HepG2 (cell line): ENCODE results near the gene AGPAT2. TPM values are rescaled to one million over a fixed set of nuclear protein-coding genes. Genes with fewer than 3 reads are reported as not detected.

Experiments
- FIP1L1 ChIP-seq: fragments of 200-400 bp; formaldehyde crosslinking; IDR thresholded peaks from 2 replicates; pipeline ENCODE4 v1.6.1; 2018; ENCODE audit warnings: low read depth, mild to moderate bottlenecking, low read length, moderate library complexity, borderline replicate concordance; ENCODE audit not compliant: insufficient read depth
- HMG20A ChIP-seq: IDR thresholded peaks from 2 replicates; pipeline ENCODE4 v1.6.1; 2016; ENCODE audit warnings: borderline replicate concordance
- KAT2B ChIP-seq: fragments of 150-350 bp; IDR thresholded peaks from 2 replicates; pipeline ENCODE4 v1.6.1; 2014; ENCODE audit warnings: low read depth, low read length, borderline replicate concordance
- KDM6A ChIP-seq: IDR thresholded peaks from 2 replicates; pipeline ENCODE4 v1.6.1; 2016; ENCODE audit warnings: low read depth
- RBM39 ChIP-seq: fragments of 200-400 bp; formaldehyde crosslinking; IDR thresholded peaks from one replicate; pipeline ENCODE4 v1.6.1; 2018; ENCODE audit warnings: antibody characterized with exemption, mild to moderate bottlenecking, low read depth, low read length; ENCODE audit not compliant: poor library complexity, severe bottlenecking
- SCMH1 ChIP-seq: sonication (generic); formaldehyde crosslinking; IDR thresholded peaks from 2 replicates; pipeline ENCODE4 v1.9.0; 2021; ENCODE audit warnings: missing genetic modification reagents, mild to moderate bottlenecking, borderline replicate concordance
- ZFP36 ChIP-seq: fragments of 150-350 bp; IDR thresholded peaks from 2 replicates; pipeline ENCODE4 v1.6.1; 2018; ENCODE audit warnings: borderline replicate concordance, low read length, low read depth; ENCODE audit not compliant: partially characterized antibody
- ZNF549 ChIP-seq: sonication (generic); formaldehyde crosslinking; IDR thresholded peaks from 2 replicates; pipeline ENCODE4 v1.5.0; 2020; ENCODE audit warnings: missing genetic modification reagents
- ZNF768 ChIP-seq: sonication (generic); formaldehyde crosslinking; IDR thresholded peaks from 2 replicates; pipeline ENCODE4 v1.4.0; 2020; ENCODE audit warnings: missing genetic modification reagents
- polyA plus RNA-seq, 8 experiments: library from polyadenylated mRNA; depleted of rRNA in 3 of 8; stranded (reverse) in 7 of 8; unstranded in 1 of 8; fragments of >200 nt; fragmentation: Illumina TruSeq in 4 of 8; extraction: Trizol in 4 of 8; gene quantifications; 2 replicates each; pipeline versions ENCODE4 v1.2.1 to v1.2.3, GENCODE V29; 2011 to 2016; ENCODE audit warnings: low read depth in 4 of 8, missing spikeins in 1 of 8, mixed read lengths in 1 of 8; ENCODE audit not compliant: insufficient read depth in 1 of 8
- total RNA-seq, 5 experiments: library from RNA; depleted of rRNA; stranded (reverse); fragments of >200 nt; fragmentation: Illumina TruSeq; extraction: Trizol; gene quantifications; 2 replicates each; pipeline ENCODE4 v1.2.3, GENCODE V29; 2016; ENCODE audit warnings: low read depth in 1 of 5
- TF ChIP-seq, protein P1 (sequence below): sonication (generic); formaldehyde crosslinking; IDR thresholded peaks from 2 replicates; pipeline ENCODE4 v1.4.0; 2020; ENCODE audit warnings: mild to moderate bottlenecking, missing genetic modification reagents
- TF ChIP-seq, protein P2 (sequence below): sonication (generic); formaldehyde crosslinking; IDR thresholded peaks from 2 replicates; pipeline ENCODE4 v1.5.1; 2020; ENCODE audit warnings: missing genetic modification reagents, mild to moderate bottlenecking, borderline replicate concordance
- TF ChIP-seq, protein P3 (sequence below): sonication (generic); formaldehyde crosslinking; IDR thresholded peaks from 2 replicates; pipeline ENCODE4 v1.5.1; 2020; ENCODE audit warnings: mild to moderate bottlenecking, moderate library complexity, missing genetic modification reagents
- TF ChIP-seq, protein P4 (sequence below): sonication (generic); formaldehyde crosslinking; IDR thresholded peaks from 2 replicates; pipeline ENCODE4 v1.5.0; 2020; ENCODE audit warnings: mild to moderate bottlenecking, missing genetic modification reagents
- TF ChIP-seq, protein P5 (sequence below): fragments of 450-650 bp; IDR thresholded peaks from 2 replicates; pipeline ENCODE4 v1.6.1; 2017
- TF ChIP-seq, protein P6 (sequence below): sonication (generic); formaldehyde crosslinking; IDR thresholded peaks from 2 replicates; pipeline ENCODE4 v1.4.0; 2020; ENCODE audit warnings: missing genetic modification reagents

Gene AGPAT2
- total and polyA plus RNA-seq, 2 of the 13 experiments (the other 11 are each of a cell fraction or from before 2014, with no cell fraction given) = 3.9 to 25.8 TPM

DNA sequence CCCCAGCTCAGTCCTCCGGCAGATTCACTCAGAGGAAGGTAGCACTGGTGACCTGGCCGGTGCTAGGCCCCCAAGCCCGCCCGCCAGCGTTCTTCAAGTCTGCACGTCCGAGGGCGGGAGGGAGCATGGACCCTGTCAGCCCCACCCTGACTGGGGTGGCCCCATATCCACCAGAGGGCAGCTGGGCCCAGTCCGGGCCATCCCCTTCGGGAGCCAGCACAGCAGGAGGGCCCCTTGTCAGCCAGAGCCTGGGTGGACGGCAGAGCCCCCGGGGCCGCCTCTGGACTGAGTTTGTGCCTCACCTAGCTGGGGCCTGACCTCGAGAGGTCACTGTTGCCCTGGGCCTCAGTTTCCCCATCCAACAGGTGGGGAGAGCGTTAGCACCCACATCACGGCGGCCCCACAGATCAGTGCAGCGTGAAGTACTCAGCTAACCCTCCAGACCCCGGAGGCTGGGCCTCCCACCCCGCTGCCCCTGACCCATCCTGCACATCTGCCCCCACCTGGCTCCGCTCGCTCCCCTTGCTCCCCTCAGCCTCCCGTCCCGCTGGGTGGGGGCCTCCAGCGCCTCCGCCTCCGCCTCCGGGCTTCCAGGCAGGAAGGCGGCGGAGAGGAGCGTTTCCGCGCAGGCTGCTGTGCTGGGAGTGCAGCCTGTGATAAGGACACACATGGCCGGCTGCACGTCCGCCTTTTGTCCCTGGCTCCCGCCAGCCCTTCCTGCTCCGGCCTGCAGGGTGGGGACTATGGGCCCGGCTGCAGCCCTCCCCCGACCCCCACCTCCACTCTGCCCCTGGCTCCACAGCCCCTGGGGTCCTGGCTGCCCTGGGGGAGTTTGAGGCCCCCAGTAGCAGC is 41.1 kb downstream of the AGPAT2 start (continued):
- TF ChIP-seq SCMH1 (CRISPR knock-in tag) (no peak), FIP1L1 (no peak), KAT2B (no peak), HMG20A (no peak), ZNF549 (CRISPR knock-in tag) (no peak), RBM39 (no peak), ZFP36 (no peak), ZNF768 (CRISPR knock-in tag) (peak; percentile 21; the same call in 1 of the 2 replicates), KDM6A (CRISPR knock-in tag) (no peak)
- TF ChIP-seq, protein P1, sequence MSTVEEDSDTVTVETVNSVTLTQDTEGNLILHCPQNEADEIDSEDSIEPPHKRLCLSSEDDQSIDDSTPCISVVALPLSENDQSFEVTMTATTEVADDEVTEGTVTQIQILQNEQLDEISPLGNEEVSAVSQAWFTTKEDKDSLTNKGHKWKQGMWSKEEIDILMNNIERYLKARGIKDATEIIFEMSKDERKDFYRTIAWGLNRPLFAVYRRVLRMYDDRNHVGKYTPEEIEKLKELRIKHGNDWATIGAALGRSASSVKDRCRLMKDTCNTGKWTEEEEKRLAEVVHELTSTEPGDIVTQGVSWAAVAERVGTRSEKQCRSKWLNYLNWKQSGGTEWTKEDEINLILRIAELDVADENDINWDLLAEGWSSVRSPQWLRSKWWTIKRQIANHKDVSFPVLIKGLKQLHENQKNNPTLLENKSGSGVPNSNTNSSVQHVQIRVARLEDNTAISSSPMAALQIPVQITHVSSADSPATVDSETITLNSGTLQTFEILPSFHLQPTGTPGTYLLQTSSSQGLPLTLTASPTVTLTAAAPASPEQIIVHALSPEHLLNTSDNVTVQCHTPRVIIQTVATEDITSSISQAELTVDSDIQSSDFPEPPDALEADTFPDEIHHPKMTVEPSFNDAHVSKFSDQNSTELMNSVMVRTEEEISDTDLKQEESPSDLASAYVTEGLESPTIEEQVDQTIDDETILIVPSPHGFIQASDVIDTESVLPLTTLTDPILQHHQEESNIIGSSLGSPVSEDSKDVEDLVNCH (CRISPR knock-in tag) = no peak
- TF ChIP-seq, protein P2, sequence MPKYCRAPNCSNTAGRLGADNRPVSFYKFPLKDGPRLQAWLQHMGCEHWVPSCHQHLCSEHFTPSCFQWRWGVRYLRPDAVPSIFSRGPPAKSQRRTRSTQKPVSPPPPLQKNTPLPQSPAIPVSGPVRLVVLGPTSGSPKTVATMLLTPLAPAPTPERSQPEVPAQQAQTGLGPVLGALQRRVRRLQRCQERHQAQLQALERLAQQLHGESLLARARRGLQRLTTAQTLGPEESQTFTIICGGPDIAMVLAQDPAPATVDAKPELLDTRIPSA (CRISPR knock-in tag) = no peak
- TF ChIP-seq, protein P3, sequence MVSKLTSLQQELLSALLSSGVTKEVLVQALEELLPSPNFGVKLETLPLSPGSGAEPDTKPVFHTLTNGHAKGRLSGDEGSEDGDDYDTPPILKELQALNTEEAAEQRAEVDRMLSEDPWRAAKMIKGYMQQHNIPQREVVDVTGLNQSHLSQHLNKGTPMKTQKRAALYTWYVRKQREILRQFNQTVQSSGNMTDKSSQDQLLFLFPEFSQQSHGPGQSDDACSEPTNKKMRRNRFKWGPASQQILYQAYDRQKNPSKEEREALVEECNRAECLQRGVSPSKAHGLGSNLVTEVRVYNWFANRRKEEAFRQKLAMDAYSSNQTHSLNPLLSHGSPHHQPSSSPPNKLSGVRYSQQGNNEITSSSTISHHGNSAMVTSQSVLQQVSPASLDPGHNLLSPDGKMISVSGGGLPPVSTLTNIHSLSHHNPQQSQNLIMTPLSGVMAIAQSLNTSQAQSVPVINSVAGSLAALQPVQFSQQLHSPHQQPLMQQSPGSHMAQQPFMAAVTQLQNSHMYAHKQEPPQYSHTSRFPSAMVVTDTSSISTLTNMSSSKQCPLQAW = peak; percentile 22; the same call in 1 of the 2 replicates
- TF ChIP-seq, protein P4, sequence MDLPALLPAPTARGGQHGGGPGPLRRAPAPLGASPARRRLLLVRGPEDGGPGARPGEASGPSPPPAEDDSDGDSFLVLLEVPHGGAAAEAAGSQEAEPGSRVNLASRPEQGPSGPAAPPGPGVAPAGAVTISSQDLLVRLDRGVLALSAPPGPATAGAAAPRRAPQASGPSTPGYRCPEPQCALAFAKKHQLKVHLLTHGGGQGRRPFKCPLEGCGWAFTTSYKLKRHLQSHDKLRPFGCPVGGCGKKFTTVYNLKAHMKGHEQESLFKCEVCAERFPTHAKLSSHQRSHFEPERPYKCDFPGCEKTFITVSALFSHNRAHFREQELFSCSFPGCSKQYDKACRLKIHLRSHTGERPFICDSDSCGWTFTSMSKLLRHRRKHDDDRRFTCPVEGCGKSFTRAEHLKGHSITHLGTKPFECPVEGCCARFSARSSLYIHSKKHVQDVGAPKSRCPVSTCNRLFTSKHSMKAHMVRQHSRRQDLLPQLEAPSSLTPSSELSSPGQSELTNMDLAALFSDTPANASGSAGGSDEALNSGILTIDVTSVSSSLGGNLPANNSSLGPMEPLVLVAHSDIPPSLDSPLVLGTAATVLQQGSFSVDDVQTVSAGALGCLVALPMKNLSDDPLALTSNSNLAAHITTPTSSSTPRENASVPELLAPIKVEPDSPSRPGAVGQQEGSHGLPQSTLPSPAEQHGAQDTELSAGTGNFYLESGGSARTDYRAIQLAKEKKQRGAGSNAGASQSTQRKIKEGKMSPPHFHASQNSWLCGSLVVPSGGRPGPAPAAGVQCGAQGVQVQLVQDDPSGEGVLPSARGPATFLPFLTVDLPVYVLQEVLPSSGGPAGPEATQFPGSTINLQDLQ (CRISPR knock-in tag) = no peak
- TF ChIP-seq, protein P5, sequence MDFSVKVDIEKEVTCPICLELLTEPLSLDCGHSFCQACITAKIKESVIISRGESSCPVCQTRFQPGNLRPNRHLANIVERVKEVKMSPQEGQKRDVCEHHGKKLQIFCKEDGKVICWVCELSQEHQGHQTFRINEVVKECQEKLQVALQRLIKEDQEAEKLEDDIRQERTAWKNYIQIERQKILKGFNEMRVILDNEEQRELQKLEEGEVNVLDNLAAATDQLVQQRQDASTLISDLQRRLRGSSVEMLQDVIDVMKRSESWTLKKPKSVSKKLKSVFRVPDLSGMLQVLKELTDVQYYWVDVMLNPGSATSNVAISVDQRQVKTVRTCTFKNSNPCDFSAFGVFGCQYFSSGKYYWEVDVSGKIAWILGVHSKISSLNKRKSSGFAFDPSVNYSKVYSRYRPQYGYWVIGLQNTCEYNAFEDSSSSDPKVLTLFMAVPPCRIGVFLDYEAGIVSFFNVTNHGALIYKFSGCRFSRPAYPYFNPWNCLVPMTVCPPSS = no peak
- TF ChIP-seq, protein P6, sequence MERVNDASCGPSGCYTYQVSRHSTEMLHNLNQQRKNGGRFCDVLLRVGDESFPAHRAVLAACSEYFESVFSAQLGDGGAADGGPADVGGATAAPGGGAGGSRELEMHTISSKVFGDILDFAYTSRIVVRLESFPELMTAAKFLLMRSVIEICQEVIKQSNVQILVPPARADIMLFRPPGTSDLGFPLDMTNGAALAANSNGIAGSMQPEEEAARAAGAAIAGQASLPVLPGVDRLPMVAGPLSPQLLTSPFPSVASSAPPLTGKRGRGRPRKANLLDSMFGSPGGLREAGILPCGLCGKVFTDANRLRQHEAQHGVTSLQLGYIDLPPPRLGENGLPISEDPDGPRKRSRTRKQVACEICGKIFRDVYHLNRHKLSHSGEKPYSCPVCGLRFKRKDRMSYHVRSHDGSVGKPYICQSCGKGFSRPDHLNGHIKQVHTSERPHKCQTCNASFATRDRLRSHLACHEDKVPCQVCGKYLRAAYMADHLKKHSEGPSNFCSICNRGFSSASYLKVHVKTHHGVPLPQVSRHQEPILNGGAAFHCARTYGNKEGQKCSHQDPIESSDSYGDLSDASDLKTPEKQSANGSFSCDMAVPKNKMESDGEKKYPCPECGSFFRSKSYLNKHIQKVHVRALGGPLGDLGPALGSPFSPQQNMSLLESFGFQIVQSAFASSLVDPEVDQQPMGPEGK (CRISPR knock-in tag) = peak; percentile 60
